ENCODE measurements around the gene PSMD5.

- TF ChIP-seq CTCF (IDR thresholded peaks at IDR 0.05) (no peak), POLR2A (IDR thresholded peaks at IDR 0.05) (no peak)
Observed at GRCh38 chr9:120767451-120767850, 75.3 kb downstream of the PSMD5 start.

Measured in testis (tissue), 2 donors.